HepG2 (cell line): Measurements from ENCODE around the gene PAPSS2. TPM values are rescaled to one million over a fixed set of nuclear protein-coding genes. Genes with fewer than 3 reads are reported as not detected.

Experiments
- ATAC-seq: fragments of 200-7000 bp; cut with Tn5 transposase; 3 replicates; pipeline ENCODE4 v1.9.1; 2020; ENCODE audit warnings: mild to moderate bottlenecking, moderate library complexity
- BruUV-seq: library from RNA; stranded (reverse); fragments of 400-500 nt; replicated peaks from 2 replicates; lab custom pipeline; 2021; lab: Mats Ljungman, UMichigan
- CTCF ChIA-PET: fragments of 300-600 bp; formaldehyde crosslinking; extraction: SDS; loops from one replicate; lab custom pipeline; 2021; ENCODE audit warnings: low total read pairs, inconsistent platforms, low intra/inter-chr PET ratio; lab: Yijun Ruan, JAX
- POLR2A ChIA-PET: fragments of 350-600 bp; sonication (Branson Sonifier 250); formaldehyde crosslinking; loops from one replicate; lab custom pipeline; 2020; ENCODE audit warnings: antibody characterized with exemption, inconsistent platforms; lab: Yijun Ruan, JAX
- DNase-seq: peaks from one replicate; pipeline ENCODE4 v3.0.0-alpha.2; 2015; ENCODE audit warnings: low spot score
- FAIRE-seq: peaks from 3 replicates; lab custom pipeline; 2011; peaks lifted over from hg19 to GRCh38; lab: Jason Lieb, UNC
- H2AFZ ChIP-seq: one replicate; pipeline ENCODE4 v1.6.1; 2011; ENCODE audit warnings: low read length, inconsistent platforms
- H3K27ac ChIP-seq: fragments of 300-600 bp; 3 replicates; pipeline ENCODE4 v1.8.0; 2011; ENCODE audit warnings: mixed run types, mild to moderate bottlenecking, mixed read lengths, low read length, inconsistent platforms; ENCODE audit not compliant: insufficient read depth; ENCODE audit errors: extremely low read length
- H3K27me3 ChIP-seq, 2 experiments: fragments of 200-600 bp in 1 of 2; 2 replicates in 1 of 2; 3 replicates in 1 of 2; pipeline versions ENCODE4 v1.6.0 to v1.8.0; 2011; ENCODE audit warnings: low read length in 2 of 2, mild to moderate bottlenecking in 2 of 2, moderate library complexity in 2 of 2, inconsistent platforms in 1 of 2; ENCODE audit not compliant: insufficient read depth in 2 of 2, control insufficient read depth in 1 of 2
- H3K36me3 ChIP-seq, 2 experiments: fragments of 200-600 bp in 1 of 2; replicated peaks in 1 of 2; 2 replicates in 1 of 2; 3 replicates in 1 of 2; pipeline versions ENCODE4 v1.5.1 to v1.8.0; 2011; ENCODE audit warnings: low read length in 2 of 2, inconsistent platforms in 1 of 2; ENCODE audit not compliant: insufficient read depth in 2 of 2, control insufficient read depth in 1 of 2
- H3K4me1 ChIP-seq: 2 replicates; pipeline ENCODE4 v1.5.1; 2012; ENCODE audit warnings: low read length, inconsistent platforms; ENCODE audit not compliant: insufficient read depth
- H3K4me2 ChIP-seq: 2 replicates; pipeline ENCODE4 v1.6.0; 2011; ENCODE audit warnings: low read depth, low read length, inconsistent platforms
- H3K4me3 ChIP-seq, 3 experiments: fragments of 200-600 bp in 1 of 3; sonication (generic), shearing (Covaris generic) in 1 of 3; replicated peaks in 1 of 3; 2 replicates each; pipeline ENCODE4 v1.5.1; 2011 to 2016; ENCODE audit warnings: low read length in 3 of 3, inconsistent platforms in 2 of 3, low read depth in 2 of 3, mild to moderate bottlenecking in 2 of 3, control low read depth in 1 of 3, mixed read lengths in 1 of 3; ENCODE audit not compliant: insufficient read depth in 1 of 3
- H3K79me2 ChIP-seq: one replicate; pipeline ENCODE4 v1.6.1; 2011; ENCODE audit warnings: low read length, inconsistent platforms; ENCODE audit not compliant: insufficient read depth
- H3K9ac ChIP-seq: 2 replicates; pipeline ENCODE4 v1.6.0; 2011; ENCODE audit warnings: mild to moderate bottlenecking, low read depth, low read length, inconsistent platforms; ENCODE audit not compliant: insufficient read depth
- H3K9me3 ChIP-seq: 2 replicates; pipeline ENCODE4 v1.5.1; 2012; ENCODE audit warnings: mild to moderate bottlenecking, low read length
- H4K20me1 ChIP-seq: 2 replicates; pipeline ENCODE4 v1.6.0; 2011; ENCODE audit warnings: inconsistent platforms, mild to moderate bottlenecking, low read length, moderate library complexity; ENCODE audit not compliant: insufficient read depth
- CHD2 ChIP-seq: IDR thresholded peaks from 2 replicates; pipeline ENCODE4 v1.6.1; 2011; ENCODE audit warnings: low read depth, low read length, improper control_type of control experiment
- FOXO1 ChIP-seq: sonication (generic); formaldehyde crosslinking; IDR thresholded peaks from 2 replicates; pipeline ENCODE4 v1.4.0; 2020; ENCODE audit warnings: missing genetic modification reagents
- KAT2B ChIP-seq: fragments of 150-350 bp; IDR thresholded peaks from 2 replicates; pipeline ENCODE4 v1.6.1; 2014; ENCODE audit warnings: low read depth, low read length, borderline replicate concordance
- MAF1 ChIP-seq: sonication (generic); formaldehyde crosslinking; IDR thresholded peaks from 2 replicates; pipeline ENCODE4 v1.5.0; 2020; ENCODE audit warnings: missing genetic modification reagents, borderline replicate concordance
- MBNL3 ChIP-seq: fragments of 250-450 bp; sonication (Bioruptor Pico); conservative IDR thresholded peaks from 2 replicates; pipeline ENCODE4 v1.8.0; 2022; ENCODE audit warnings: mild to moderate bottlenecking, inconsistent platforms
- MTERF4 ChIP-seq: sonication (generic); formaldehyde crosslinking; IDR thresholded peaks from 2 replicates; pipeline ENCODE4 v1.8.0; 2023; ENCODE audit warnings: mild to moderate bottlenecking, missing genetic modification reagents
- NCOR1 ChIP-seq: fragments of 200-600 bp; sonication (generic); IDR thresholded peaks from 2 replicates; pipeline ENCODE4 v1.7.0; 2017; ENCODE audit warnings: antibody characterized with exemption, low read length, borderline replicate concordance
- PCBP2 ChIP-seq: fragments of 200-400 bp; formaldehyde crosslinking; optimal IDR thresholded peaks from 2 replicates; pipeline ENCODE3; 2018; ENCODE audit warnings: low read length, low read depth; ENCODE audit not compliant: poor library complexity, severe bottlenecking
- RARA ChIP-seq: IDR thresholded peaks from 2 replicates; pipeline ENCODE4 v1.6.1; 2016; ENCODE audit warnings: missing genetic modification reagents, missing compliant biosample characterization
- RARG ChIP-seq: sonication (generic); formaldehyde crosslinking; IDR thresholded peaks from 2 replicates; pipeline ENCODE4 v1.4.0; 2020; ENCODE audit warnings: low read depth, mild to moderate bottlenecking, missing genetic modification reagents
- SP4 ChIP-seq: sonication (generic); formaldehyde crosslinking; IDR thresholded peaks from 2 replicates; pipeline ENCODE4 v1.8.1; 2023; ENCODE audit warnings: mild to moderate bottlenecking, missing genetic modification reagents
- WIZ ChIP-seq: sonication (generic); formaldehyde crosslinking; IDR thresholded peaks from 2 replicates; pipeline ENCODE4 v1.5.1; 2020; ENCODE audit warnings: mild to moderate bottlenecking, missing genetic modification reagents
- ZC3H4 ChIP-seq: sonication (generic); formaldehyde crosslinking; IDR thresholded peaks from 2 replicates; pipeline ENCODE4 v1.4.0; 2020; ENCODE audit warnings: missing genetic modification reagents, borderline replicate concordance
- ZFP90 ChIP-seq: sonication (generic); formaldehyde crosslinking; IDR thresholded peaks from 2 replicates; pipeline ENCODE4 v1.8.0; 2022; ENCODE audit warnings: missing genetic modification reagents, mild to moderate bottlenecking, inconsistent platforms, borderline replicate concordance
- ZGPAT ChIP-seq: IDR thresholded peaks from 2 replicates; pipeline ENCODE4 v1.6.1; 2016; ENCODE audit warnings: mild to moderate bottlenecking
- ZNF138 ChIP-seq: sonication (generic); formaldehyde crosslinking; IDR thresholded peaks from 2 replicates; pipeline ENCODE4 v1.5.0; 2020; ENCODE audit warnings: mild to moderate bottlenecking, low read depth, missing genetic modification reagents
- ZNF160 ChIP-seq: sonication (generic); formaldehyde crosslinking; IDR thresholded peaks from 2 replicates; pipeline ENCODE4 v1.8.0; 2022; ENCODE audit warnings: mild to moderate bottlenecking, inconsistent platforms, missing genetic modification reagents
- ZNF17 ChIP-seq: sonication (generic); formaldehyde crosslinking; IDR thresholded peaks from 2 replicates; pipeline ENCODE4 v1.5.0; 2020; ENCODE audit warnings: mild to moderate bottlenecking, missing genetic modification reagents
- ZNF441 ChIP-seq: sonication (generic); formaldehyde crosslinking; IDR thresholded peaks from 2 replicates; pipeline ENCODE4 v1.7.0; 2021; ENCODE audit warnings: missing genetic modification reagents, borderline replicate concordance
- ZNF772 ChIP-seq: sonication (generic); formaldehyde crosslinking; IDR thresholded peaks from 2 replicates; pipeline ENCODE4 v1.5.0; 2020; ENCODE audit warnings: mild to moderate bottlenecking, missing genetic modification reagents
- ZNF792 ChIP-seq: IDR thresholded peaks from 2 replicates; pipeline ENCODE4 v1.6.1; 2016
- WGBS: methylation state at CpG from one replicate; pipeline ENCODE4 v1.1.6; 2017; ENCODE audit warnings: low lambda C conversion rate; 5-methylcytosine and 5-hydroxymethylcytosine counted together
- in situ Hi-C: cut with HindIII; loops from 2 replicates; pipeline ENCODE4 v1.10.0; 2017; ENCODE audit warnings: low pct_unique_long_range_greater_than_20kb; ENCODE audit not compliant: extremely low pct_ligation_motif_present
- intact Hi-C: fragments of 100-400 bp; cut with micrococcal nuclease; formaldehyde crosslinking; loops from one replicate; pipeline ENCODE4 v1.10.0; 2022; ENCODE audit not compliant: unreplicated experiment
- polyA plus RNA-seq, 8 experiments: library from polyadenylated mRNA; depleted of rRNA in 3 of 8; stranded (reverse) in 7 of 8; unstranded in 1 of 8; fragments of >200 nt; fragmentation: Illumina TruSeq in 4 of 8; extraction: Trizol in 4 of 8; gene quantifications; 2 replicates each; pipeline versions ENCODE4 v1.2.1 to v1.2.3, GENCODE V29; 2011 to 2016; ENCODE audit warnings: low read depth in 4 of 8, missing spikeins in 1 of 8, mixed read lengths in 1 of 8; ENCODE audit not compliant: insufficient read depth in 1 of 8
- total RNA-seq, 5 experiments: library from RNA; depleted of rRNA; stranded (reverse); fragments of >200 nt; fragmentation: Illumina TruSeq; extraction: Trizol; gene quantifications; 2 replicates each; pipeline ENCODE4 v1.2.3, GENCODE V29; 2016; ENCODE audit warnings: low read depth in 1 of 5

The PAPSS2 gene
- total and polyA plus RNA-seq, 2 of the 13 experiments (the other 11 are each of a cell fraction or from before 2014, with no cell fraction given), result 0.11 to 0.12 TPM

GRCh38 chr10:87716348-87716670 is 56.6 kb downstream of the PAPSS2 start:
- H3K36me3 ChIP-seq, result no peaks in the 10 kb centered on the region
- no TSS peak for BruUV-seq
- no peak for FAIRE-seq
- CTCF ChIA-PET, result no interaction called here
- no peak overlapping the region for H3K4me2 ChIP-seq
- in situ Hi-C loops, result no loop called here
- 44% methylated on average over 4 of the region's 4 CpGs for WGBS
- TF ChIP-seq ZNF772 (CRISPR knock-in tag) (no peak), SP4 (no peak), RARA (CRISPR knock-in tag) (no peak), PCBP2 (no peak), FOXO1 (no peak), ZGPAT (CRISPR knock-in tag) (no peak)
- TF ChIP-seq, all 625 proteins: peak for 0
- H3K4me1 ChIP-seq, result peaks cover 13% of the 10 kb centered on the region
- no peak overlapping the region for H3K4me3 ChIP-seq
- intact Hi-C loops, result no loop called here
- H2AFZ ChIP-seq, result no peak overlapping the region
- no peak overlapping the region for H3K9ac ChIP-seq
- no peak for DNase-seq
- POLR2A ChIA-PET, result no interaction called here
- H3K9me3 ChIP-seq, result no peaks in the 10 kb centered on the region
- no peak for ATAC-seq
- H3K27me3 ChIP-seq, result peaks cover 0 to 4% of the 10 kb centered on the region in 2 experiments; a peak in 1 of 5 replicates
- H3K79me2 ChIP-seq, result no peaks in the 10 kb centered on the region
- no peak overlapping the region for H3K27ac ChIP-seq
- H4K20me1 ChIP-seq, result no peaks in the 10 kb centered on the region

GRCh38 chr10:87720665-87721064 is 61.0 kb downstream of the PAPSS2 start:
- H3K27me3 ChIP-seq, result no peaks in the 10 kb centered on the region; a peak in 2 of 5 replicates
- no peaks in the 10 kb centered on the region for H3K4me1 ChIP-seq
- CTCF ChIA-PET, result no interaction called here
- no peaks in the 10 kb centered on the region for H3K9me3 ChIP-seq
- ATAC-seq (no peak), FAIRE-seq (no peak), DNase-seq (no peak)
- H3K79me2 ChIP-seq, result no peaks in the 10 kb centered on the region
- BruUV-seq, result no TSS peak
- no peak overlapping the region for H2AFZ ChIP-seq
- in situ Hi-C loops, result no loop called here
- H3K4me3 ChIP-seq, result no peak overlapping the region
- 50% methylated on average over 1 of the region's 1 CpG for WGBS
- H4K20me1 ChIP-seq, result no peaks in the 10 kb centered on the region
- POLR2A ChIA-PET, result no interaction called here
- H3K27ac ChIP-seq, result no peak overlapping the region
- H3K4me2 ChIP-seq, result no peak overlapping the region
- no peaks in the 10 kb centered on the region for H3K36me3 ChIP-seq
- intact Hi-C loops, result no loop called here
- no peak overlapping the region for H3K9ac ChIP-seq
- TF ChIP-seq ZNF441 (CRISPR knock-in tag) (no peak), MAF1 (CRISPR knock-in tag) (no peak), ZNF17 (CRISPR knock-in tag) (no peak), ZNF160 (CRISPR knock-in tag) (no peak), ZFP90 (CRISPR knock-in tag) (no peak), MTERF4 (CRISPR knock-in tag) (no peak), ZNF792 (CRISPR knock-in tag) (no peak), RARG (CRISPR knock-in tag) (no peak), ZC3H4 (CRISPR knock-in tag) (no peak), MBNL3 (CRISPR knock-in tag) (no peak), ZNF138 (CRISPR knock-in tag) (no peak), KAT2B (no peak), WIZ (CRISPR knock-in tag) (no peak), NCOR1 (no peak), CHD2 (no peak)
